ENCODE results near the gene TIMELESS. TPM values are rescaled to one million over a fixed set of nuclear protein-coding genes. Genes with fewer than 3 reads are reported as not detected.
A peak's percentile ranks its signal among the peaks of the same experiment; 100 is the strongest.

The TIMELESS gene
- total and polyA plus RNA-seq, 9 of the 15 experiments (the other 6 are each of a cell fraction or from before 2014, with no cell fraction given) = 11.9 to 59.2 (median 35.8) TPM

DNA sequence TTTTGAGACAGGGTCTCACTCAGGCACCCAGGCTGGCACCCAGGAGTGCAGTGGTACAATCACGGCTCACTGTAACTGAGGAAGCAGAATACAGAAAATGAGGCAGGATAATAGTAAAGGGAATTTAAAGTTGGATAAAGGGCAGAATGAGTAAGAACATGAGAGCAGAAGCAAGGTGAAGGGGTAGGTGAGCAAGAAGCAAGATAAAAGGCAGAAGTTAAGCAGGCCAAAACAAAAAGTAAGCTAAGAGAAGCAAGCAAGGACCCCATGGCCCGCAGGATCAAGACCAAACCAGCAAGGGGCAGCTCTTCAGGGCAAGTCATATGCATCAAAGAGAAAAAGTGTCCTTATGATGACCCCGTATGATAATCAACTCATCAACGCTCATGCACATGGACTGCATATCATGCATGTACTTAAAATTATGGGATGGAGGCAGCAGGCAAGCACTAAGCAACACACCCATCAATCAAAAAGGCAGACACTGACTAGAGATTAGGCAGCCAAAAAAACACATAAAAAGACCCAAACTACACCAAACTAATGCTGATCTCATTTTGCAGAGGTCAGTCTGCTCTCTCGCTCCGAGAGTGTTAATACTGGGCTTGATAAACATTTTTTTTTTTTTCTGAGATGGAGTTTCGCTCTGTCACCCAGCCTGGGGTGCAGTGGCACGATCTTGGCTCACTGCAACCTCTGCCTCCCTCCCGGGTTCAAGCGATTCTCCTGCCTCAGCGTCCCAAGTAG lies 11.6 kb downstream of the TIMELESS start (continued):
- TF ChIP-seq ADNP (tag; IDR thresholded peaks at IDR 0.05) = no peak
- TF ChIP-seq TCF7 (IDR thresholded peaks at IDR 0.05; ENCODE audit: borderline replicate concordance) = peak; percentile 96; the same call in 1 of the 2 replicates
- TF ChIP-seq SREBF1 (IDR thresholded peaks at IDR 0.05; ENCODE audit: borderline replicate concordance, low read depth, low read length) = no peak
- TF ChIP-seq CREB5 (CRISPR knock-in tag; IDR thresholded peaks at IDR 0.05) = no peak
- TF ChIP-seq KDM4B (IDR thresholded peaks at IDR 0.05; ENCODE audit: borderline replicate concordance in 2 of 2, low read depth in 1 of 2) = no peak
- no peak for TF ChIP-seq HEY1 (CRISPR knock-in tag; IDR thresholded peaks at IDR 0.05; ENCODE audit: borderline replicate concordance)
- TF ChIP-seq PREB (CRISPR knock-in tag; IDR thresholded peaks at IDR 0.05) = no peak
- peak; percentile 45; the same call in 1 of the 2 replicates for TF ChIP-seq ZNF175 (CRISPR knock-in tag; IDR thresholded peaks at IDR 0.05; ENCODE audit: low read depth)
- no peak for TF ChIP-seq RB1 (IDR thresholded peaks at IDR 0.05; ENCODE audit: low read depth)
- TF ChIP-seq, protein P1, sequence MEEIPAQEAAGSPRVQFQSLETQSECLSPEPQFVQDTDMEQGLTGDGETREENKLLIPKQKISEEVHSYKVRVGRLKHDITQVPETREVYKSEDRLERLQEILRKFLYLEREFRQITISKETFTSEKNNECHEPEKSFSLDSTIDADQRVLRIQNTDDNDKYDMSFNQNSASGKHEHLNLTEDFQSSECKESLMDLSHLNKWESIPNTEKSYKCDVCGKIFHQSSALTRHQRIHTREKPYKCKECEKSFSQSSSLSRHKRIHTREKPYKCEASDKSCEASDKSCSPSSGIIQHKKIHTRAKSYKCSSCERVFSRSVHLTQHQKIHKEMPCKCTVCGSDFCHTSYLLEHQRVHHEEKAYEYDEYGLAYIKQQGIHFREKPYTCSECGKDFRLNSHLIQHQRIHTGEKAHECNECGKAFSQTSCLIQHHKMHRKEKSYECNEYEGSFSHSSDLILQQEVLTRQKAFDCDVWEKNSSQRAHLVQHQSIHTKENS (CRISPR knock-in tag; IDR thresholded peaks at IDR 0.05) = no peak
- no peak for TF ChIP-seq ZSCAN29 (IDR thresholded peaks at IDR 0.05)
- TF ChIP-seq NFE2 (IDR thresholded peaks at IDR 0.05; ENCODE audit: low read depth) = peak; percentile 46; the same call in 1 of the 2 replicates
- no peak for TF ChIP-seq CBX1 (IDR thresholded peaks at IDR 0.05; ENCODE audit: low read depth)
- TF ChIP-seq, protein P2, sequence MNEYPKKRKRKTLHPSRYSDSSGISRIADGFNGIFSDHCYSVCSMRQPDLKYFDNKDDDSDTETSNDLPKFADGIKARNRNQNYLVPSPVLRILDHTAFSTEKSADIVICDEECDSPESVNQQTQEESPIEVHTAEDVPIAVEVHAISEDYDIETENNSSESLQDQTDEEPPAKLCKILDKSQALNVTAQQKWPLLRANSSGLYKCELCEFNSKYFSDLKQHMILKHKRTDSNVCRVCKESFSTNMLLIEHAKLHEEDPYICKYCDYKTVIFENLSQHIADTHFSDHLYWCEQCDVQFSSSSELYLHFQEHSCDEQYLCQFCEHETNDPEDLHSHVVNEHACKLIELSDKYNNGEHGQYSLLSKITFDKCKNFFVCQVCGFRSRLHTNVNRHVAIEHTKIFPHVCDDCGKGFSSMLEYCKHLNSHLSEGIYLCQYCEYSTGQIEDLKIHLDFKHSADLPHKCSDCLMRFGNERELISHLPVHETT (CRISPR knock-in tag; conservative IDR thresholded peaks at IDR 0.05 in 1 of 2, IDR thresholded peaks at IDR 0.05 in 1 of 2) = peak in 1 of 2 experiments; percentile 52; a peak in 2 of 4 replicates
- TF ChIP-seq CBX2 (IDR thresholded peaks at IDR 0.05; ENCODE audit: insufficient read depth, low read length, poor library complexity, severe bottlenecking) = no peak
- peak; percentile 79 for TF ChIP-seq EP300 (IDR thresholded peaks at IDR 0.05; ENCODE audit: low read length)
- 0 out of 2 replicates have a peak, but pooled peaks have one; percentile 4 for TF ChIP-seq RAD51 (IDR thresholded peaks at IDR 0.05; ENCODE audit: borderline replicate concordance, low read depth)
- peak; percentile 49 to 62; a peak in 3 of 4 replicates for TF ChIP-seq NRF1 (conservative IDR thresholded peaks at IDR 0.05 in 1 of 2, IDR thresholded peaks at IDR 0.05 in 1 of 2)
- no peak for TF ChIP-seq COPS2 (conservative IDR thresholded peaks at IDR 0.05)
- TF ChIP-seq ZNF436 (CRISPR knock-in tag; IDR thresholded peaks at IDR 0.05) = no peak
- TF ChIP-seq, protein P3, sequence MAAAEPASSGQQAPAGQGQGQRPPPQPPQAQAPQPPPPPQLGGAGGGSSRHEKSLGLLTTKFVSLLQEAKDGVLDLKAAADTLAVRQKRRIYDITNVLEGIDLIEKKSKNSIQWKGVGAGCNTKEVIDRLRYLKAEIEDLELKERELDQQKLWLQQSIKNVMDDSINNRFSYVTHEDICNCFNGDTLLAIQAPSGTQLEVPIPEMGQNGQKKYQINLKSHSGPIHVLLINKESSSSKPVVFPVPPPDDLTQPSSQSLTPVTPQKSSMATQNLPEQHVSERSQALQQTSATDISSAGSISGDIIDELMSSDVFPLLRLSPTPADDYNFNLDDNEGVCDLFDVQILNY (CRISPR knock-in tag; IDR thresholded peaks at IDR 0.05) = no peak
- TF ChIP-seq ZNF324 (CRISPR knock-in tag; IDR thresholded peaks at IDR 0.05) = no peak
